HTR-8/SVneo (cell line): ENCODE data around the gene ZNF648.
"Not testable (repeated sequence)": the region's sequence is repeated elsewhere in the genome, so short reads cannot be mapped to it uniquely, and the experiment has no call there.

Experiments
- DNase-seq: peaks from one replicate; pipeline ENCODE4 v3.0.0; 2011; ENCODE audit warnings: low spot score, mixed read lengths; ENCODE audit not compliant: insufficient read length
- FAIRE-seq: peaks from 2 replicates; lab custom pipeline; 2011; peaks lifted over from hg19 to GRCh38; lab: Jason Lieb, UNC

The ZNF648 gene

GRCh38 chr1:182061594-182061993, at the start of gene ZNF648:
ZNF648 (minus strand) TSS chr1:182061712; CDS start chr1:182058010, 3,702 bp downstream.
- FAIRE-seq = no peak

GRCh38 chr1:182110635-182111034, 49.1 kb upstream of the ZNF648 start:
- DNase-seq (no peak), FAIRE-seq (no peak)

More at GRCh38 chr1:182061594-182061993, at the start of gene ZNF648:
- no peak for DNase-seq

- FAIRE-seq (no peak), DNase-seq (no peak)
Measured at GRCh38 chr1:182109771-182110170, 48.3 kb upstream of the ZNF648 start.

GRCh38 chr1:182107209-182107608, 45.7 kb upstream of the ZNF648 start:
- no peak for DNase-seq
- FAIRE-seq = no peak

- no peak for DNase-seq
Measured at GRCh38 chr1:182102043-182102416, 40.5 kb upstream of the ZNF648 start.

GRCh38 chr1:182101415-182102042, 40.0 kb upstream of the ZNF648 start:
- DNase-seq (no peak), FAIRE-seq (no peak)

More at GRCh38 chr1:182102043-182102416, 40.5 kb upstream of the ZNF648 start:
- FAIRE-seq = no peak

GRCh38 chr1:182098301-182098700, 36.8 kb upstream of the ZNF648 start:
- no peak for DNase-seq
- no peak for FAIRE-seq

GRCh38 chr1:182095946-182096345, 34.4 kb upstream of the ZNF648 start:
- FAIRE-seq (no peak), DNase-seq (no peak)

- FAIRE-seq = not testable (repeated sequence)
Measured at GRCh38 chr1:182094514-182095005, 33.0 kb upstream of the ZNF648 start.

GRCh38 chr1:182093781-182094180, 32.3 kb upstream of the ZNF648 start:
- FAIRE-seq = no peak
- no peak for DNase-seq

More at GRCh38 chr1:182094514-182095005, 33.0 kb upstream of the ZNF648 start:
- DNase-seq = not testable (repeated sequence)

GRCh38 chr1:182092336-182092735, 30.8 kb upstream of the ZNF648 start:
- FAIRE-seq (no peak), DNase-seq (no peak)

- FAIRE-seq = no peak
Measured at GRCh38 chr1:182091083-182091482, 29.6 kb upstream of the ZNF648 start.

GRCh38 chr1:182087719-182088350, 26.3 kb upstream of the ZNF648 start:
- DNase-seq (no peak), FAIRE-seq (no peak)

More at GRCh38 chr1:182091083-182091482, 29.6 kb upstream of the ZNF648 start:
- no peak for DNase-seq

- DNase-seq = no peak
- no peak for FAIRE-seq
Measured at GRCh38 chr1:182087304-182087703, 25.8 kb upstream of the ZNF648 start.

- DNase-seq (no peak), FAIRE-seq (no peak)
Measured at GRCh38 chr1:182086620-182087019, 25.1 kb upstream of the ZNF648 start.

GRCh38 chr1:182086136-182086535, 24.6 kb upstream of the ZNF648 start:
- FAIRE-seq (no peak), DNase-seq (no peak)

- DNase-seq (no peak), FAIRE-seq (no peak)
Measured at GRCh38 chr1:182085726-182086125, 24.2 kb upstream of the ZNF648 start.

GRCh38 chr1:182084487-182085316, 23.2 kb upstream of the ZNF648 start:
- FAIRE-seq (no peak), DNase-seq (peak; percentile 71)

GRCh38 chr1:182083851-182084486, 22.5 kb upstream of the ZNF648 start:
- FAIRE-seq (no peak), DNase-seq (no peak)

GRCh38 chr1:182080955-182081582, 19.6 kb upstream of the ZNF648 start:
- FAIRE-seq = no peak
- DNase-seq = peak; percentile 32
